ENCODE data around the gene B4GALNT2.

B4GALNT2 gene

DNA sequence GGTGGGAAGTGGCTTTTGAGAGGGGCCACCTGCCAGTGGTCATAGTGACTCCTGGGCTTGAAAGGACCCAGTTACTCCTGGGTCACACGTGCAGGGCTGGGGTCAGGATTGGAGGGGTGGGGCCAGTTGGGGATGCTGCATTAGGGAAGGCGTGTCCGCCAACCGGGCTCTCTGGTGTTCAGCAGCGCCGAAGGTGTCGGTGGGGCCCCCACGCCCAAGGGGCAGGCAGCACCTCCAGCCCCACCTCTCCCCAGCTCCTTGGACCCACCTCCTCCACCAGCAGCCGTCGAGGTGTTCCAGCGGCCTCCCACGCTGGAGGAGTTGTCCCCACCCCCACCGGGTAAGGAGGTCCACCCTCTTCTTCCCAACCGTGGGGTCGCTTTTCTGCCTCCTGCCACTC, 87.4 kb downstream of the B4GALNT2 start:
- Histone ChIP-seq H3K4me1 (ENCODE audit: control insufficient read depth, insufficient read depth, low read length) (peaks cover 16% of the 10 kb centered on the region), H3K27ac (ENCODE audit: low read length) (no peak overlapping the region), H3K9me3 (ENCODE audit: control insufficient read depth in 2 of 2, low read length in 2 of 2) (no peaks in the 10 kb centered on the region), H3K4me3 (ENCODE audit: low read length in 2 of 2) (no peak overlapping the region), H3K27me3 (ENCODE audit: control insufficient read depth in 1 of 2, insufficient read depth in 2 of 2, low read length in 2 of 2) (peaks cover 32% of the 10 kb centered on the region in 2 donors), H3K36me3 (ENCODE audit: control insufficient read depth in 2 of 2, insufficient read depth in 2 of 2, low read length in 2 of 2) (no peaks in the 10 kb centered on the region), H3K9ac (ENCODE audit: low read length in 2 of 2) (no peak overlapping the region)

DNA sequence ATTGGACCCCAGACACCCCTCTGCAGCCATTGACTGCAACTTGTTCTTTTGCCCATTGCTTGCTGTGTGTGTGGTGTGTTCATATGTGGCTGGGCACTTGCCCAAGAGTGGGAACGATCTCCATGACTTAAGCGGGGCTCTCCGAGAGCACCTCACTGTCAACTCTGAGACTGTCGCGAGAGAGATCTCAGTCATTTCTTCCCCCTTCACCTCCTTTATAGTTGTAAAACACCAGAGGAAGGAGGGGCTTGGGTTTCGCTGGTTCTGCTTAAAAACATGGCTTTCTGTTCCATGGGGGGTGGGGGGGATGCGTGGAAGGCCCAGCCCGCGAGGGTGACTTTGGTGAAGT, 90.6 kb downstream of the B4GALNT2 start:
- Histone ChIP-seq H3K4me1 (ENCODE audit: control insufficient read depth, insufficient read depth, low read length) (peaks cover 16% of the 10 kb centered on the region), H3K4me3 (ENCODE audit: low read length in 2 of 2) (peak overlapping the region in 1 of 2 donors; percentile 35), H3K27me3 (ENCODE audit: control insufficient read depth in 1 of 2, insufficient read depth in 2 of 2, low read length in 2 of 2) (peaks cover 51 to 57% of the 10 kb centered on the region in 2 donors), H3K27ac (ENCODE audit: low read length) (no peak overlapping the region), H3K9me3 (ENCODE audit: control insufficient read depth in 2 of 2, low read length in 2 of 2) (no peaks in the 10 kb centered on the region), H3K36me3 (ENCODE audit: control insufficient read depth in 2 of 2, insufficient read depth in 2 of 2, low read length in 2 of 2) (no peaks in the 10 kb centered on the region), H3K9ac (ENCODE audit: low read length in 2 of 2) (no peak overlapping the region)

DNA sequence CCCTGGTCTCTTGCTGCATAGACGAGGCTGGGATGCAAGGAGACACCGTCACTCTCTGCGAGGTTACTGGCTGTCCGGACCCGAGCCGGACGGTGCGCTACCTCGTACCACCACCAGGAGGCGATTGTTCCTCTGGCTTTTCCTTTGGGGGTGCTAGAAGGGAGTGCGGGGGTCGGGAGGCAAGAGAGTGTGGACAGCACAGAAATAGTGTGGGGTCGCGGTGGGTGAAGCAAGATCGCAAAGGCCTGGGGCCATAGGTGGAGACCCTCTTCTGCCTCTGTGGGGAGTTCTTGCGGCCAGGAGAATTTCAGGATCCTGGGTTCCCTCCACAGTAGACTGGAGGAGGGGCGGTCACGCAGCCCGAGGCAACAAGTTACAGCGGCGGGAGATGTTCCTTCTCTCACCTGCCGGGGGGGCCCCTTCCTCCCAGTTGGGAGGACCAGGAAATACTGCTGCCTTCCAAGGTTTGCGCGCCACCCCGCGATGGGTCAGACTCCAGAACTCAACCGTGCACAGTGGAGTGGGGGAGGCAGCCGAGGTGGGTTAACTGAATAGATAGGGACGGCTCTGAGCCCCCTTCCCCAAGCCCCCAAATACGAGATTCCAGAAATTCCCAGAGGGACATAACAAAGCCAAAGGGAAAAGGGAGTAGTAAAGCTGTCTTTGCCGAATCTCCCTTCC, 91.1 kb downstream of the B4GALNT2 start:
- Histone ChIP-seq H3K9me3 (ENCODE audit: control insufficient read depth in 2 of 2, low read length in 2 of 2) (no peaks in the 10 kb centered on the region), H3K4me1 (ENCODE audit: control insufficient read depth, insufficient read depth, low read length) (peaks cover 16% of the 10 kb centered on the region), H3K4me3 (ENCODE audit: low read length in 2 of 2) (peak overlapping the region; percentile 25 to 35), H3K27ac (ENCODE audit: low read length) (no peak overlapping the region), H3K9ac (ENCODE audit: low read length in 2 of 2) (no peak overlapping the region), H3K27me3 (ENCODE audit: control insufficient read depth in 1 of 2, insufficient read depth in 2 of 2, low read length in 2 of 2) (peaks cover 51 to 56% of the 10 kb centered on the region in 2 donors), H3K36me3 (ENCODE audit: control insufficient read depth in 2 of 2, insufficient read depth in 2 of 2, low read length in 2 of 2) (no peaks in the 10 kb centered on the region)

DNA sequence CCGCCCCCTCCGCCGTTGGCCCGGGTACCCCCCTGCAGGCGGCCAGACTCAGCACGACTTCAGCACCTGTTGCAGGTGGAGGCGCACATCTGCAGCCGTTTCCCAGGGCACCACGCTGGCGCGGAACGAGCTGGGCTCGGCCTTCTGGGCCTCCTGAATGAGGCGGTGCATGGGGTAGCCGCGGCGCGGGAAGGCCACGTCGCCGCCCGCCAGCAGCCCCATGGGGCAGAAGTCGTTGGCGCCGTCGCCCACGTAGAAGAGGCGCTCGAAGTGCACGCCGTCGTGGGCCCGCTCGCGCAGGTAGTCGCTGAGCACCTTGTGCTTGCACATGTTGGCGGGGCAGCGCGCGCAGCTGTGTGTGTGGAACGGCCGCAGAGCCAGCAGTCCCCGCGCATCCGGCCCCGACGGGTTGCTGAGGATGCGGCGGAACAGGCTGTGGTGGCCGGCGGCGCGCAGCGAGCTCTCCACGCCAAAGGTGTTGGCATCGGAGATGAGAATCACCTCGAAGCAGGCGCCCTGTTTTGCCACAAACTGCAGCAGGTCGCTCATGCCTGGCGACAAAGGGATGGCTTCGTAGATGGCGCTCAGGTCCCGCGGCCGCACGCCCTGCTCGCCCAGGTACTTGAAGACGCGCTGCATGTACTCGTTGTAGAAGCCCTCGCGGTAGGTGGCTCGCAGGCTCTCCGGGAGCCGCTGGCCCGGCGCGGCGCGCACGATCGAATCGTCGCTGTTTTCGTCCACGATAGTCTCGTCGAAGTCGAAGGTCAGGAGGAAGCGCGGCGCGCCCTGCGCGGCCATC, 91.8 kb downstream of the B4GALNT2 start:
- H3K4me1 ChIP-seq (ENCODE audit: control insufficient read depth, insufficient read depth, low read length), result peaks cover 16% of the 10 kb centered on the region
- no peaks in the 10 kb centered on the region for H3K36me3 ChIP-seq (ENCODE audit: control insufficient read depth in 2 of 2, insufficient read depth in 2 of 2, low read length in 2 of 2)
- H3K27me3 ChIP-seq (ENCODE audit: control insufficient read depth in 1 of 2, insufficient read depth in 2 of 2, low read length in 2 of 2), result peaks cover 47 to 56% of the 10 kb centered on the region in 2 donors
- no peaks in the 10 kb centered on the region for H3K9me3 ChIP-seq (ENCODE audit: control insufficient read depth in 2 of 2, low read length in 2 of 2)
- H3K9ac ChIP-seq (ENCODE audit: low read length in 2 of 2), result no peak overlapping the region
- H3K27ac ChIP-seq (ENCODE audit: low read length), result no peak overlapping the region
- peak overlapping the region; percentile 25 to 29 for H3K4me3 ChIP-seq (ENCODE audit: low read length in 2 of 2)

DNA sequence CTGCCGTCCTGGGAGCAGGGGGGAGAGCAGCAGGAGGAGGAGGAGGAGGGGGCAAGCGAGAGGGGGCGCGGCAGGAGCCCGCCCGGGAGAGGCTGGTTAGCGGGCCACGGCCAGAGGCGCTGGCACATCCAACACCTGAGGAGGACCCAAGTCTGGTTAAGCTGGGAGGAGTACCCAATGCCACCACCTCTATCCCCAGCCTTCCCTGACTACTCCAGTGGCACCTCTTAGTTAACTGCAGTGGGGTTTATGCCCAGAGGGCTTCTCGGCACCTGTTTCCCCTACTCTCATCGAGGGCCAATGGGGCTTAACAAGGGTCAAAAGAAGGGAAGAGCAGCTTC, 92.4 kb downstream of the B4GALNT2 start:
- Histone ChIP-seq H3K4me3 (ENCODE audit: low read length in 2 of 2) (no peak overlapping the region), H3K27me3 (ENCODE audit: control insufficient read depth in 1 of 2, insufficient read depth in 2 of 2, low read length in 2 of 2) (peaks cover 43 to 58% of the 10 kb centered on the region in 2 donors), H3K9ac (ENCODE audit: low read length in 2 of 2) (no peak overlapping the region)

DNA sequence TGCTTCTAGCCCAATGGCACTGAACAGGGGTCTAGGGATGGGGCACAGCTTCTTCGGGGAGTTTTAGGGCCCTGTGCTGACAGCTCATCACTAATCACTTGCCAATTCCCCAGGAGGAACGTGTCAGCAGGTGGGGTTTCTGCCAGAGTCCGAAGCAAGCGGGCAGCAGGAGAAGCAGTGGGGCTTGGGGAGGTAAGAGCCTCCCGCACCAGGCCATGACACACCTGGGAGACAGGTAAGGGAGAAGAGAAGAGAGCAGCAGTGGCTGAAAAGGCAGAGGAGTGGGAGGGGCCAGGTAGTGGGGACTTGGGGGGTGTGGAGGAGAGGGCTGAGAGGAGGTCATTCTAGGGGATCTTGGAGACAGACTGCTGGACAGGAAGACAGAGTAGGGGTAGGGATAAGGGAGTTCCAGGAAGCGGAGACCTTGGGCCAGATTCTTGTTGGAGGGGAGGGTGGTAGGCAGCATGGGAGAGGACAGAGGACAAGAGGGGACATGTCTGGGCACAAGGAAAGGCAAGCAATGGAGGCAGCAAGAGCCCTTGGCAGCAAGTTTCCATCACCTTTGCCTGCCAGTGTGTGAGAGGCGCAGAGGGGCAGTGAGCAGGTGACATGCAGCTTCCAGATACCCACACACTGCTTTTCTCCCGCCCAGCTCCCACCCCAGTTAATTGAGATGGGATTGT, 93.1 kb downstream of the B4GALNT2 start:
- H3K9me3 ChIP-seq (ENCODE audit: control insufficient read depth in 2 of 2, low read length in 2 of 2), result no peaks in the 10 kb centered on the region
- H3K36me3 ChIP-seq (ENCODE audit: control insufficient read depth in 2 of 2, insufficient read depth in 2 of 2, low read length in 2 of 2), result no peaks in the 10 kb centered on the region
- no peak overlapping the region for H3K27ac ChIP-seq (ENCODE audit: low read length)
- H3K9ac ChIP-seq (ENCODE audit: low read length in 2 of 2), result no peak overlapping the region
- H3K27me3 ChIP-seq (ENCODE audit: control insufficient read depth in 1 of 2, insufficient read depth in 2 of 2, low read length in 2 of 2), result peaks cover 43 to 58% of the 10 kb centered on the region in 2 donors
- peaks cover 24% of the 10 kb centered on the region for H3K4me1 ChIP-seq (ENCODE audit: control insufficient read depth, insufficient read depth, low read length)
- no peak overlapping the region for H3K4me3 ChIP-seq (ENCODE audit: low read length in 2 of 2)

More for the DNA sequence above, 92.4 kb downstream of the B4GALNT2 start:
- Histone ChIP-seq H3K36me3 (ENCODE audit: control insufficient read depth in 2 of 2, insufficient read depth in 2 of 2, low read length in 2 of 2) (no peaks in the 10 kb centered on the region), H3K9me3 (ENCODE audit: control insufficient read depth in 2 of 2, low read length in 2 of 2) (no peaks in the 10 kb centered on the region), H3K4me1 (ENCODE audit: control insufficient read depth, insufficient read depth, low read length) (peaks cover 19% of the 10 kb centered on the region), H3K27ac (ENCODE audit: low read length) (no peak overlapping the region)
